HEK293 (cell line): ENCODE data around the gene USP7.

Source experiments
- GLI2 ChIP-seq: fragments of 450-650 bp; formaldehyde crosslinking; IDR thresholded peaks from 2 replicates; pipeline ENCODE4; 2017; ENCODE audit warnings: missing biosample characterization, missing genetic modification characterization, low read depth, borderline replicate concordance
- IKZF3 ChIP-seq: fragments of 450-650 bp; IDR thresholded peaks from 2 replicates; pipeline ENCODE4 v1.5.0; 2018; ENCODE audit warnings: missing biosample characterization, mild to moderate bottlenecking, missing genetic modification characterization, moderate library complexity
- KLF7 ChIP-seq: fragments of 450-650 bp; formaldehyde crosslinking; IDR thresholded peaks from 2 replicates; pipeline ENCODE4 v1.5.1; 2016; ENCODE audit warnings: missing biosample characterization, missing genetic modification characterization, borderline replicate concordance
- SCRT1 ChIP-seq: fragments of 450-650 bp; formaldehyde crosslinking; IDR thresholded peaks from 2 replicates; pipeline ENCODE4 v1.5.1; 2016; ENCODE audit warnings: missing biosample characterization, missing genetic modification characterization, borderline replicate concordance
- ZBTB48 ChIP-seq: fragments of 450-650 bp; formaldehyde crosslinking; IDR thresholded peaks from 2 replicates; pipeline ENCODE4 v1.5.1; 2016; ENCODE audit warnings: missing biosample characterization, missing genetic modification characterization
- ZBTB8A ChIP-seq: fragments of 450-650 bp; formaldehyde crosslinking; IDR thresholded peaks from 2 replicates; pipeline ENCODE4 v1.5.1; 2016; ENCODE audit warnings: missing biosample characterization, missing genetic modification characterization
- ZFP3 ChIP-seq: fragments of 450-650 bp; formaldehyde crosslinking; IDR thresholded peaks from 2 replicates; pipeline ENCODE4 v1.5.1; 2016; ENCODE audit warnings: low read depth, missing biosample characterization, missing genetic modification characterization
- ZNF112 ChIP-seq: fragments of 450-650 bp; formaldehyde crosslinking; IDR thresholded peaks from 2 replicates; pipeline ENCODE4 v1.5.0; 2017; ENCODE audit warnings: missing biosample characterization, missing genetic modification characterization
- ZNF114 ChIP-seq: fragments of 450-650 bp; formaldehyde crosslinking; IDR thresholded peaks from 2 replicates; pipeline ENCODE4 v1.5.0; 2017; ENCODE audit warnings: missing biosample characterization, missing genetic modification characterization
- ZNF132 ChIP-seq: fragments of 450-650 bp; formaldehyde crosslinking; IDR thresholded peaks from 2 replicates; pipeline ENCODE4 v1.5.1; 2017; ENCODE audit warnings: missing biosample characterization, missing genetic modification characterization, borderline replicate concordance
- ZNF16 ChIP-seq: fragments of 450-650 bp; formaldehyde crosslinking; IDR thresholded peaks from 2 replicates; pipeline ENCODE4 v1.5.1; 2016; ENCODE audit warnings: low read depth, missing biosample characterization, missing genetic modification characterization
- ZNF223 ChIP-seq: fragments of 450-650 bp; formaldehyde crosslinking; IDR thresholded peaks from 2 replicates; pipeline ENCODE4 v1.5.1; 2016; ENCODE audit warnings: missing biosample characterization, missing genetic modification characterization
- ZNF266 ChIP-seq: fragments of 450-650 bp; formaldehyde crosslinking; IDR thresholded peaks from 2 replicates; pipeline ENCODE4 v1.5.1; 2016; ENCODE audit warnings: missing biosample characterization, missing genetic modification characterization, low read depth
- ZNF280D ChIP-seq: fragments of 450-650 bp; formaldehyde crosslinking; IDR thresholded peaks from 2 replicates; pipeline ENCODE4 v1.5.1; 2016; ENCODE audit warnings: missing biosample characterization, missing genetic modification characterization
- ZNF394 ChIP-seq: fragments of 450-650 bp; formaldehyde crosslinking; IDR thresholded peaks from 2 replicates; pipeline ENCODE4 v1.5.1; 2016; ENCODE audit warnings: missing biosample characterization, missing genetic modification characterization, mild to moderate bottlenecking, moderate library complexity, borderline replicate concordance
- ZNF423 ChIP-seq: fragments of 450-650 bp; formaldehyde crosslinking; IDR thresholded peaks from 2 replicates; pipeline ENCODE4 v1.5.1; 2016; ENCODE audit warnings: missing biosample characterization, missing genetic modification characterization
- ZNF488 ChIP-seq: fragments of 450-650 bp; formaldehyde crosslinking; IDR thresholded peaks from 2 replicates; pipeline ENCODE4 v1.5.1; 2016; ENCODE audit warnings: missing biosample characterization, missing genetic modification characterization
- ZNF571 ChIP-seq: fragments of 450-650 bp; formaldehyde crosslinking; IDR thresholded peaks from 2 replicates; pipeline ENCODE4 v1.5.0; 2017; ENCODE audit warnings: missing biosample characterization, missing genetic modification characterization
- ZNF580 ChIP-seq: fragments of 450-650 bp; formaldehyde crosslinking; IDR thresholded peaks from 2 replicates; pipeline ENCODE4 v1.5.1; 2016; ENCODE audit warnings: missing biosample characterization, missing genetic modification characterization
- ZNF624 ChIP-seq: fragments of 450-650 bp; formaldehyde crosslinking; IDR thresholded peaks from 2 replicates; pipeline ENCODE4 v1.5.1; 2017; ENCODE audit warnings: missing biosample characterization, missing genetic modification characterization
- ZNF747 ChIP-seq: fragments of 450-650 bp; formaldehyde crosslinking; IDR thresholded peaks from 2 replicates; pipeline ENCODE4 v1.5.1; 2016; ENCODE audit warnings: missing biosample characterization, missing genetic modification characterization
- ZNF768 ChIP-seq: fragments of 450-650 bp; formaldehyde crosslinking; IDR thresholded peaks from 2 replicates; pipeline ENCODE4 v1.5.1; 2018; ENCODE audit warnings: missing biosample characterization, mild to moderate bottlenecking, missing genetic modification characterization
- TF ChIP-seq, protein P1 (sequence below): fragments of 450-650 bp; formaldehyde crosslinking; conservative IDR thresholded peaks from 2 replicates; pipeline ENCODE4 v1.5.1; 2016; ENCODE audit warnings: low read depth, missing biosample characterization, missing genetic modification characterization
- TF ChIP-seq, protein P2 (sequence below): fragments of 450-650 bp; formaldehyde crosslinking; IDR thresholded peaks from 2 replicates; pipeline ENCODE4 v1.5.1; 2016; ENCODE audit warnings: missing biosample characterization, missing genetic modification characterization, borderline replicate concordance
- TF ChIP-seq, protein P3 (sequence below): fragments of 450-650 bp; formaldehyde crosslinking; IDR thresholded peaks from 2 replicates; pipeline ENCODE4 v1.5.1; 2016; ENCODE audit warnings: missing biosample characterization, missing genetic modification characterization
- TF ChIP-seq, protein P4 (sequence below): fragments of 450-650 bp; formaldehyde crosslinking; IDR thresholded peaks from 2 replicates; pipeline ENCODE4 v1.5.1; 2017; ENCODE audit warnings: missing biosample characterization, missing genetic modification characterization

The USP7 gene

GRCh38 chr16:8867932-8868415 lies 95.7 kb downstream of the USP7 start (continued):
- TF ChIP-seq IKZF3 (tag by site-specific recombination), result no peak
- TF ChIP-seq ZNF112 (tag by site-specific recombination), result no peak
- TF ChIP-seq ZNF280D (tag by site-specific recombination), result no peak
- TF ChIP-seq, protein P1, sequence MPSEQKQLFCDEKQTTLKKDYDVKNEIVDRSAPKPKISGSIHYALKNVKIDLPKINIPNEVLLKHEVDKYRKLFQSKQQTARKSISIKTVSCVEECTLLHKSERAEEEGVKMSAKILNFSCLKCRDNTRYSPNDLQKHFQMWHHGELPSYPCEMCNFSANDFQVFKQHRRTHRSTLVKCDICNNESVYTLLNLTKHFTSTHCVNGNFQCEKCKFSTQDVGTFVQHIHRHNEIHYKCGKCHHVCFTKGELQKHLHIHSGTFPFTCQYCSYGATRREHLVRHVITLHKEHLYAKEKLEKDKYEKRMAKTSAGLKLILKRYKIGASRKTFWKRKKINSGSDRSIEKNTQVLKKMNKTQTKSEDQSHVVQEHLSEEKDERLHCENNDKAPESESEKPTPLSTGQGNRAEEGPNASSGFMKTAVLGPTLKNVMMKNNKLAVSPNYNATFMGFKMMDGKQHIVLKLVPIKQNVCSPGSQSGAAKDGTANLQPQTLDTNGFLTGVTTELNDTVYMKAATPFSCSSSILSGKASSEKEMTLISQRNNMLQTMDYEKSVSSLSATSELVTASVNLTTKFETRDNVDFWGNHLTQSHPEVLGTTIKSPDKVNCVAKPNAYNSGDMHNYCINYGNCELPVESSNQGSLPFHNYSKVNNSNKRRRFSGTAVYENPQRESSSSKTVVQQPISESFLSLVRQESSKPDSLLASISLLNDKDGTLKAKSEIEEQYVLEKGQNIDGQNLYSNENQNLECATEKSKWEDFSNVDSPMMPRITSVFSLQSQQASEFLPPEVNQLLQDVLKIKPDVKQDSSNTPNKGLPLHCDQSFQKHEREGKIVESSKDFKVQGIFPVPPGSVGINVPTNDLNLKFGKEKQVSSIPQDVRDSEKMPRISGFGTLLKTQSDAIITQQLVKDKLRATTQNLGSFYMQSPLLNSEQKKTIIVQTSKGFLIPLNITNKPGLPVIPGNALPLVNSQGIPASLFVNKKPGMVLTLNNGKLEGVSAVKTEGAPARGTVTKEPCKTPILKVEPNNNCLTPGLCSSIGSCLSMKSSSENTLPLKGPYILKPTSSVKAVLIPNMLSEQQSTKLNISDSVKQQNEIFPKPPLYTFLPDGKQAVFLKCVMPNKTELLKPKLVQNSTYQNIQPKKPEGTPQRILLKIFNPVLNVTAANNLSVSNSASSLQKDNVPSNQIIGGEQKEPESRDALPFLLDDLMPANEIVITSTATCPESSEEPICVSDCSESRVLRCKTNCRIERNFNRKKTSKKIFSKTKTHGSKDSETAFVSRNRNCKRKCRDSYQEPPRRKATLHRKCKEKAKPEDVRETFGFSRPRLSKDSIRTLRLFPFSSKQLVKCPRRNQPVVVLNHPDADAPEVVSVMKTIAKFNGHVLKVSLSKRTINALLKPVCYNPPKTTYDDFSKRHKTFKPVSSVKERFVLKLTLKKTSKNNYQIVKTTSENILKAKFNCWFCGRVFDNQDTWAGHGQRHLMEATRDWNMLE, result no peak
- TF ChIP-seq ZNF114 (tag by site-specific recombination), result no peak
- TF ChIP-seq ZBTB48 (tag by site-specific recombination), result no peak
- TF ChIP-seq ZNF571 (tag by site-specific recombination), result no peak
- TF ChIP-seq, protein P2, sequence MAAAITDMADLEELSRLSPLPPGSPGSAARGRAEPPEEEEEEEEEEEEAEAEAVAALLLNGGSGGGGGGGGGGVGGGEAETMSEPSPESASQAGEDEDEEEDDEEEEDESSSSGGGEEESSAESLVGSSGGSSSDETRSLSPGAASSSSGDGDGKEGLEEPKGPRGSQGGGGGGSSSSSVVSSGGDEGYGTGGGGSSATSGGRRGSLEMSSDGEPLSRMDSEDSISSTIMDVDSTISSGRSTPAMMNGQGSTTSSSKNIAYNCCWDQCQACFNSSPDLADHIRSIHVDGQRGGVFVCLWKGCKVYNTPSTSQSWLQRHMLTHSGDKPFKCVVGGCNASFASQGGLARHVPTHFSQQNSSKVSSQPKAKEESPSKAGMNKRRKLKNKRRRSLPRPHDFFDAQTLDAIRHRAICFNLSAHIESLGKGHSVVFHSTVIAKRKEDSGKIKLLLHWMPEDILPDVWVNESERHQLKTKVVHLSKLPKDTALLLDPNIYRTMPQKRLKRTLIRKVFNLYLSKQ (tag by site-specific recombination), result no peak
- no peak for TF ChIP-seq SCRT1 (tag by site-specific recombination)
- TF ChIP-seq ZNF223 (tag by site-specific recombination), result no peak
- TF ChIP-seq ZNF132 (tag by site-specific recombination), result no peak
- no peak for TF ChIP-seq KLF7
- peak; percentile 98 for TF ChIP-seq ZBTB8A (tag by site-specific recombination)
- no peak for TF ChIP-seq ZNF488 (tag by site-specific recombination)
- TF ChIP-seq ZNF768, result no peak
- no peak for TF ChIP-seq ZNF580 (tag by site-specific recombination)
- no peak for TF ChIP-seq ZNF423 (tag by site-specific recombination)
- no peak for TF ChIP-seq ZNF266 (tag by site-specific recombination)
- no peak for TF ChIP-seq ZNF624 (tag by site-specific recombination)
- TF ChIP-seq, protein P3, sequence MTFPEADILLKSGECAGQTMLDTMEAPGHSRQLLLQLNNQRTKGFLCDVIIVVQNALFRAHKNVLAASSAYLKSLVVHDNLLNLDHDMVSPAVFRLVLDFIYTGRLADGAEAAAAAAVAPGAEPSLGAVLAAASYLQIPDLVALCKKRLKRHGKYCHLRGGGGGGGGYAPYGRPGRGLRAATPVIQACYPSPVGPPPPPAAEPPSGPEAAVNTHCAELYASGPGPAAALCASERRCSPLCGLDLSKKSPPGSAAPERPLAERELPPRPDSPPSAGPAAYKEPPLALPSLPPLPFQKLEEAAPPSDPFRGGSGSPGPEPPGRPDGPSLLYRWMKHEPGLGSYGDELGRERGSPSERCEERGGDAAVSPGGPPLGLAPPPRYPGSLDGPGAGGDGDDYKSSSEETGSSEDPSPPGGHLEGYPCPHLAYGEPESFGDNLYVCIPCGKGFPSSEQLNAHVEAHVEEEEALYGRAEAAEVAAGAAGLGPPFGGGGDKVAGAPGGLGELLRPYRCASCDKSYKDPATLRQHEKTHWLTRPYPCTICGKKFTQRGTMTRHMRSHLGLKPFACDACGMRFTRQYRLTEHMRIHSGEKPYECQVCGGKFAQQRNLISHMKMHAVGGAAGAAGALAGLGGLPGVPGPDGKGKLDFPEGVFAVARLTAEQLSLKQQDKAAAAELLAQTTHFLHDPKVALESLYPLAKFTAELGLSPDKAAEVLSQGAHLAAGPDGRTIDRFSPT (tag by site-specific recombination), result no peak
- TF ChIP-seq ZNF747 (tag by site-specific recombination), result no peak
- no peak for TF ChIP-seq ZNF16 (tag by site-specific recombination)
- TF ChIP-seq, protein P4, sequence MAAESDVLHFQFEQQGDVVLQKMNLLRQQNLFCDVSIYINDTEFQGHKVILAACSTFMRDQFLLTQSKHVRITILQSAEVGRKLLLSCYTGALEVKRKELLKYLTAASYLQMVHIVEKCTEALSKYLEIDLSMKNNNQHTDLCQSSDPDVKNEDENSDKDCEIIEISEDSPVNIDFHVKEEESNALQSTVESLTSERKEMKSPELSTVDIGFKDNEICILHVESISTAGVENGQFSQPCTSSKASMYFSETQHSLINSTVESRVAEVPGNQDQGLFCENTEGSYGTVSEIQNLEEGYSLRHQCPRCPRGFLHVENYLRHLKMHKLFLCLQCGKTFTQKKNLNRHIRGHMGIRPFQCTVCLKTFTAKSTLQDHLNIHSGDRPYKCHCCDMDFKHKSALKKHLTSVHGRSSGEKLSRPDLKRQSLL (tag by site-specific recombination), result peak; percentile 71; the same call in 1 of the 2 replicates
- TF ChIP-seq ZNF394 (tag by site-specific recombination), result no peak
- 0 out of 2 replicates have a peak, but pooled peaks have one; percentile 7 for TF ChIP-seq ZFP3 (tag by site-specific recombination)
- TF ChIP-seq GLI2, result no peak
